Tibial nerve (tissue), 4 donors: ENCODE results near the gene PLEKHA3.

ENCODE experiments used
- EP300 ChIP-seq, 2 donors: sonication (generic); formaldehyde crosslinking; IDR thresholded peaks; one replicate each; pipeline ENCODE4 v1.6.1; 2017; ENCODE audit warnings: antibody characterized with exemption in 2 of 2, mild to moderate bottlenecking in 1 of 2
- POLR2A ChIP-seq, 2 donors: fragments of 450-650 bp; IDR thresholded peaks; one replicate each; pipeline ENCODE4 v1.6.1; 2017; ENCODE audit warnings: antibody characterized with exemption in 2 of 2, mild to moderate bottlenecking in 2 of 2, moderate library complexity in 2 of 2
- TF ChIP-seq, protein P1 (sequence below), 5 experiments: fragments of 200-600 bp in 3 of 5; fragments of 450-650 bp in 2 of 5; sonication (generic) in 3 of 5; IDR thresholded peaks; one replicate each; pipeline ENCODE4 v1.5.1; 2016 to 2019; ENCODE audit warnings: antibody characterized with exemption in 5 of 5, mild to moderate bottlenecking in 3 of 5, moderate library complexity in 2 of 5

- TF ChIP-seq, protein P1, sequence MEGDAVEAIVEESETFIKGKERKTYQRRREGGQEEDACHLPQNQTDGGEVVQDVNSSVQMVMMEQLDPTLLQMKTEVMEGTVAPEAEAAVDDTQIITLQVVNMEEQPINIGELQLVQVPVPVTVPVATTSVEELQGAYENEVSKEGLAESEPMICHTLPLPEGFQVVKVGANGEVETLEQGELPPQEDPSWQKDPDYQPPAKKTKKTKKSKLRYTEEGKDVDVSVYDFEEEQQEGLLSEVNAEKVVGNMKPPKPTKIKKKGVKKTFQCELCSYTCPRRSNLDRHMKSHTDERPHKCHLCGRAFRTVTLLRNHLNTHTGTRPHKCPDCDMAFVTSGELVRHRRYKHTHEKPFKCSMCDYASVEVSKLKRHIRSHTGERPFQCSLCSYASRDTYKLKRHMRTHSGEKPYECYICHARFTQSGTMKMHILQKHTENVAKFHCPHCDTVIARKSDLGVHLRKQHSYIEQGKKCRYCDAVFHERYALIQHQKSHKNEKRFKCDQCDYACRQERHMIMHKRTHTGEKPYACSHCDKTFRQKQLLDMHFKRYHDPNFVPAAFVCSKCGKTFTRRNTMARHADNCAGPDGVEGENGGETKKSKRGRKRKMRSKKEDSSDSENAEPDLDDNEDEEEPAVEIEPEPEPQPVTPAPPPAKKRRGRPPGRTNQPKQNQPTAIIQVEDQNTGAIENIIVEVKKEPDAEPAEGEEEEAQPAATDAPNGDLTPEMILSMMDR (IDR thresholded peaks at IDR 0.05): no peak
- TF ChIP-seq EP300 (IDR thresholded peaks at IDR 0.05) (no peak), POLR2A (IDR thresholded peaks at IDR 0.05) (no peak)
Measured at GRCh38 chr2:178542569-178542968, 62.3 kb downstream of the PLEKHA3 start.
